ENCODE data around the gene PPP1R37. TPM values are rescaled to one million over a fixed set of nuclear protein-coding genes. Genes with fewer than 3 reads are reported as not detected.

The PPP1R37 gene
- total RNA-seq, 1 donor from 2014 or later: 23.8 TPM

DNA sequence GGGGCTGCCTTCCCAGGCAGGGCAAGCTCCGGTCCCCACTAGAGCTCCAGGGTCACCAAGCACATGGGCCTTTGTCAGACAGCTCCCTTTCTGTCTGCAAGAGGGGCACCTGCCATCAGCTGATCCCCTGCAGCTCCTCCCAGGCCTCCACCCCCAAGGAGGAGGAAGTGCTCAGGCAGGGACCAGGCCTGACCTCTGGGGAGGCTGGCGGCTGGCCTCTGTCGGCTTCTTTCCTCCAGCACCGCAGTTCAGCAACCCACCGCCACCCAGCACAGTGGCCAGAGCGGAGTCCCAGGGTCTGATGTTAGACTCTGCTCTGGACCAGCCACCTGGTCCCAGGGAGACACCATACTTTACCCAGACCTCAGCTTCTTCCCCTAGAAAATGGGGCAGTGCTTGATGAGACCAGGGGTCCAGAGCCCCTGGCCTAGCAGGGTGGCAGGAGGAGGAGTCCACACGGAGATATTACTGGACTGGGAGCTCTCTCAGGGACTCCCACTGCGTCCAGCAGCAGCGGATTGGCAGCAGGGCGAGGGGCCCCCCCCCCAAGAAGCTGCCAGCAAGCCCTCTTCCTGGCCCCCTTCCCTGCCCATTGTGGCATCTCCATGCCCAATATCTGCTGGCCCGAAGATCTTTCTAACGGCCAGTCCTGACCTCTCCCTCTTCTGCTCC is 43.7 kb downstream of the PPP1R37 start:
- Histone ChIP-seq H3K4me1 (no peaks in the 10 kb centered on the region), H3K4me3 (no peak overlapping the region), H3K9me3 (no peaks in the 10 kb centered on the region), H3K36me3 (no peaks in the 10 kb centered on the region), H3K27ac (no peak overlapping the region), H3K27me3 (no peaks in the 10 kb centered on the region)
- TF ChIP-seq POLR2AphosphoS5 (IDR thresholded peaks at IDR 0.05; ENCODE audit: insufficient read depth in 1 of 2, low read depth in 1 of 2) (no peak), POLR2A (IDR thresholded peaks at IDR 0.05) (no peak), CTCF (IDR thresholded peaks at IDR 0.05) (no peak)
- no peak for DNase-seq (ENCODE audit: extremely low spot score in 2 of 2)
- intact Hi-C loops (cut with DNase I): no loop called here

DNA sequence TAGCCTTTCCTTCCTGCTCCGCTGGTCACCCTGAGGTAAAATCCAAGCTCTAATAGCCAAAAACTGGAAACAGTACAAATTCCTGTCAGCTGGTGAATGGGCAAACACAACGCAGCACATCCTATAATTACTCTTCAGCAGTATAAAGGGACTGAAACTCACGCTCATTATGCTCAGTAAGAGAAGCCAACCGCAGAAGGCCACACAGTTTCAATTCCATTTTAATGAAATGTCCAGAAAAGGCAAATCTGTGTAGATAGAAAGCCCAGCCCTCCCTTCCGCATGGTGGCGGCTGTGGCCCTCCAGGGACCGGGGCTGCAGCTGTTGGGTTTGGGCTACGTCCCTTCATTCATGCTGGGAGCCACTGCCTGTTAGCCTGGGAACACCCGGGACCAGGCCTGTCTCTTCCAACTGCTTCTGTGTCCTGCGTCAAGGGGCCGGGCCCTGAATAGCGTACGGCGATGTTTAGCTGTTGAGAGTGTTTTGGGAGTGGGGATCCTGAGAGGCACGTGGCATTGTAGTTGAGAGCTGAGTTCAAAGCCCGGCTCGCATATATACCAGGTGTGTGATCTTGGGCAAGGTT is 44.3 kb downstream of the PPP1R37 start:
- TF ChIP-seq POLR2AphosphoS5 (IDR thresholded peaks at IDR 0.05; ENCODE audit: insufficient read depth in 1 of 2, low read depth in 1 of 2) (no peak), CTCF (IDR thresholded peaks at IDR 0.05) (no peak), POLR2A (IDR thresholded peaks at IDR 0.05) (no peak)
- Histone ChIP-seq H3K4me1 (no peaks in the 10 kb centered on the region), H3K4me3 (no peak overlapping the region), H3K27ac (no peak overlapping the region), H3K27me3 (no peaks in the 10 kb centered on the region), H3K9me3 (no peaks in the 10 kb centered on the region), H3K36me3 (peaks cover 0 to 5% of the 10 kb centered on the region in 2 donors)
- intact Hi-C loops (cut with DNase I): no loop called here
- no peak for DNase-seq (ENCODE audit: extremely low spot score in 2 of 2)

- Histone ChIP-seq H3K4me1 (no peaks in the 10 kb centered on the region), H3K4me3 (no peak overlapping the region), H3K36me3 (peaks cover 0 to 11% of the 10 kb centered on the region in 2 donors), H3K27me3 (no peaks in the 10 kb centered on the region), H3K9me3 (no peaks in the 10 kb centered on the region), H3K27ac (no peak overlapping the region)
- TF ChIP-seq POLR2A (IDR thresholded peaks at IDR 0.05) (no peak), POLR2AphosphoS5 (IDR thresholded peaks at IDR 0.05; ENCODE audit: insufficient read depth in 1 of 2, low read depth in 1 of 2) (no peak), CTCF (IDR thresholded peaks at IDR 0.05) (no peak)
- intact Hi-C loops (cut with DNase I): no loop called here
- DNase-seq (ENCODE audit: extremely low spot score in 2 of 2): no peak
Observed at GRCh38 chr19:45138303-45138751, 45.3 kb downstream of the PPP1R37 start.

DNA sequence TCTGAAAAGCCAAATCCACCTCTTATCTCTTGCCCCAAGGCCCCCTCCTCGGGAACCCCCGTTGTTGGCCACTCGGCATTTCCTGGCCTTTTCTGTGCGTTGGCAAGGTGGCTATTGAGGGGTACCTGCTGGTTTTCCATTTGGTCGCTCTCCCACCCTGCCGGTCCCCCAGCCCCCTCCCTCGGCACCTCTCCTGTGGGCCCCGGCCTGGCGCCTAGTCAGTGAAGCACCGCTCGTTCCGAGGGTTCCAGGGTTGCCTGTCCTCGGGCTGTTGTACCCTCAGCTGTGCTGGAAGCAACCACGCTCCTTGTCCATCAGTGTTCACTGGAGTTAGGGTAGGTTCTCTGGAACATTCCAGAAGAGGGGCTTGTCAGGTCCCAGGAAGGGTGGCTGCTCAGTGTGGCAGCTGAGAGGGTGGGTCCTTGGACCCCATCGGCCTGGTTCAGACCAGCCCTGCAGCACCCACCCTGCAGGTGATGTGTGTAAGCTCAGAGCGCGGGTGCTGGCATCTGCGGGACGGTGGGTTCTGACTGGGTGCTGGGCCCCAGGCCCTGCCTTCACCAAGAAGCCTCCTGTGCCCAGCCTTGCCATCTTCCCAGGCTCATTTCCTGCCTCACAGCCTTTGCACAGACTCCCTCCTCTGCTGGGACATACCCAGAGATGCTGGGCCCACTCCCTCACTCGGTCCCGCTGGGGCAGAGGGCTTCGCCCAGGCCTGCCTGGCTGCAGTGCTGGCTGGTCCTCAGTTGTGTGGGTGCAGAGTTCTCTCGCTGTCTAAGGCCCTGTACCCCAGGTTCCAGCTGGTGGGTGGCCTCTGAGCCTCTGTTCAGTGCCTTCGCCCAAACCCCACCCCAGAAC is 46.5 kb downstream of the PPP1R37 start:
- Histone ChIP-seq H3K36me3 (peaks cover 0 to 11% of the 10 kb centered on the region in 2 donors), H3K4me3 (no peak overlapping the region), H3K9me3 (no peaks in the 10 kb centered on the region), H3K27ac (no peak overlapping the region), H3K27me3 (no peaks in the 10 kb centered on the region), H3K4me1 (no peaks in the 10 kb centered on the region)
- TF ChIP-seq POLR2A (IDR thresholded peaks at IDR 0.05) (no peak), CTCF (IDR thresholded peaks at IDR 0.05) (no peak), POLR2AphosphoS5 (IDR thresholded peaks at IDR 0.05; ENCODE audit: insufficient read depth in 1 of 2, low read depth in 1 of 2) (no peak)
- no peak for DNase-seq (ENCODE audit: extremely low spot score in 2 of 2)
- intact Hi-C loops (cut with DNase I): no loop called here
